ENCODE data around the gene ANO7.

Gene ANO7

DNA sequence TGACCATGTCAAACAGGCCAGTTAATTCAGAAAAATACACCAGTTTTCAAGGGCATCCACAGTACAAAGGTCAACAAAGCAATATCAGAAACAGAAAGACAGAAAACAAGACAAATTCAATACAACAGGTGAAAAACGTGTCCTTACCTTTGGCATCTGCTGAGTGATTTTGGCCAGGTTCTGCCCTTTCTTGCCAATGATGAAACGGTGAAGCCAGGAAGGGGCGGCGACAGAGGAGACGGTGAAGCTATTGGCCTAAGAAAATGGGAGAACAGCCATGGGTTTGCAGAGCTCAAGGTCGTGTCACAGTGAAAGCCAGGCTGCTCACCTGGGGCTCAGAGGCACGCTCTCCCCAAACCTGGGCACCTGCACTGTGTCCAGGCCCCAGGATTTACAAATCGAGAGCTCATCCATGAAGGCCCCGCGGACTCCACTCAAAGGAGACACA lies 66.5 kb downstream of the ANO7 start:
- DNase-seq, result no peak

DNA sequence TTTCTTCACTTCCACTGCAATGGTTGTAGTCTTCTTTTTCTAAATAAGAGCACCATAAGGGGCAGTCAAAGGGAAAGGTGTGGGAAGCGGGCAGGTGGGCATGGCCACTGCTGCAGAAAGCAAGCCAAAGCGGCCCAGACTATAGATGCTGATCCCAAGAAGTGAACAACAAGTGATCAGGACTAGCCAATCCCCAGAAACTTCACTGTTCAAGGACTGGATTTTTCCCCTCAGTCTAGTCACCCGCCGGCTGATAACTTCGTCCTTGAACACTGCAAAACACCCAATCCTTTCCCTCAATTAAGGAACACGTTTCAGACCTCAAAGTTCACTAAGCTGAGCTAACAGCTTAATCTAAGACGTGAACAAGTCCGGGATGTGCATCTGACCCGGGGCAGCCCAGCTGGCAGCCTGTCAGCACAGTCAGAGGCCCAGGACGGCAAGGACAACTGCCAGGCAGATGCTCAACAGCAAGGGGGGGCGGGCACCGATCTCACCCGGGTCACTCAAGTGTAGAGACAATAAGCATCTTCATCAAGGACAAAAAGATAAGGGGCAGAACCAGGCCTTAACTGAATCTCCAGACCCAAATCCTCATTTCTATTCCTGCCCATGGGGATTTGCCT lies 67.2 kb downstream of the ANO7 start:
- DNase-seq, result no peak

DNA sequence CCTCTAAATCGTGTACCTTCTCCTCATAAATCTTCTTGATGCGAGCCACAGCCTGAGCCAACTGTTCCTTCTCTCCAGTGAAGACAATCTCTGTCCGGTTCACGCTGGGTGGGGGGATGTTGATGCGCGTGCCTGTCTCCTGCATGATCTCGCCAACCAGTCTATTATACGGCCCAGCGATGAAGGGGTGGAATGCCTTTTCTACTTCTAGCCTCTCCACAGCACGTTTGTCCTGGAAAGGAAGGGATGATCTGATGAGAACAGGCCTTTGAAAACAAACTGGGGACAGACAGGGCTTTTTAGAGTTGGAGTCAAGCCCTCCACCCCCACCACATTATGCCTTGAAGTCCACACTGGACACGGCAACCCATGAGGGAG lies 67.7 kb downstream of the ANO7 start:
- no peak for DNase-seq

DNA sequence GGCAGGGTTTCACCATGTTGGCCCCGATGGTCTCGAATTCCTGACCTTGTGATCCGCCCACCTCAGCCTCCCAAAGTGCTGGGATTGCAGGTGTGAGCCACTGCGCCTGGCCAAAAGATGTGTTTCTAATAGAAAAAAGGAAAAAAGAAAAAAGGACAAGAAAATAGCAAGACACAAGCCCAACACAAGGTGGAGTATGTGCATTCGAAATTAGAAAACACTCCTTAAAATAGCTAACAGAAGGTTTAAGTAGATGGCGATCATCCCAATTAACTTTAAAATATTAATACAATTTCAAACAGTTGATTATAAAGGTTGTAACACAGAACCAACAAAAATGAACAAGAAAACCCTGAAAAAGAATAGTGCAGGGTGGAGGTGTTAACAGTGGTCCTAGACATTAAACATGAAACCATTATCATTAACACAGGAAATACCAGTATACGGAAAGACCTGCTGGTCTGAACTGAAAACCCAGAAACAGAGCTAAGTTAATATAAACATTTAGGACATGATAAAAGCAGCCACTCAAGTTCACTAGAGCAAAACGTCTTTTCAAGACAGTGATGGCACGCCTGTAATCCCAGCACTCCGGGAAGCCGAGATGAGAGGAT lies 69.0 kb downstream of the ANO7 start:
- DNase-seq, result no peak

DNA sequence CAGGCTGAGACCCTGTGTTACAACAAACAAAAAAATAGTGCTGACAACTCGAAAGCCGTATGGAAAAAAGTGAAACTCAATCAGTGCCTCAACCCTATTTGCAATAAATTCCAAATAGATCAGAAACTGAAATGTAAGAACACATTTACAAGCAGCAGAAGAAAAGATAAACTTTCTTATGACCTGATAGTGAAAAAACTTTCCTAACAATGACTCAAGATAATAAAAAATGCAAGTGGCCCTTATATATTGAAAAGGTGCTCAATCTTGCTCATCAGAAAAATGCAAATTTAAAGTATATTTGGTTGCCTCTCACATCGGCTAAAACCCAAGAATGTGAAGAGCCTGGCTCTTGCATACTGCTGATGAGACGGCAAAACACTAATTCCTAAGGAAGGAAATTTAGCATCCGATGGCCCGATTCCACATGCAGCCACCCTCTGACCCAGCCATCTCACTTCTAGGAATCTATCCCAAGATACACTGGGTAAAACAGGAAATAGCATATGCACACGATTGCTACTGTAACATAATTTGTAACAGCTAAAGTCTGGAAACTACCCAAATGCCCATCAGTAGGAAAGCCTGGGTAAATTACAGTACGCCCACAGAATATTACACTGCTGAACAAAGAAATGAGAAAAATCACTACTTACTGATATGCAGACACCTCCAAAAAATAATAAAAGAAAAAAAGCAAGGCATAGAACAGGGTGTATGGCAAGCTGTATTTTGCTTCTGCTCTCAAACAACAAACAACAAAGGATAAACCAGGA lies 70.2 kb downstream of the ANO7 start:
- no peak for DNase-seq

DNA sequence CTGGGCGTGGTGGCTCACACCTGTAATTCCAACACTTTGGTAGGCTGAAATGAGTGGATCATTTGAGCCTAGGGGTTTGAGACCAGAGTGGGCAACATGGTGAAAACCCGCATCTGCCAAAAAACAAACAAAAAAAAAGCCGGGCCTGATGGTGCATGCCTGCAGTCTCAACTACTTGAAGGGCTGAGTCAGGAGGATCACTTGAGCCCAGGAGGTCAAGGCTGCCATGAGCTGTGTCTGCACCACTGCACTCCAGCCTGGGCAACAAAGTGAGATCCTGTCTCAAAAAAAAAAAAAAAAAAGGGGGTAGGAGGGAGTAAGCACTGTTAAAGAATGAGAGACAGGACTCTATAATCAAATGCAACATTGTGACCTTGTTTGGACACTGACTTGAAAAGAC lies 72.4 kb downstream of the ANO7 start:
- DNase-seq, result no peak

DNA sequence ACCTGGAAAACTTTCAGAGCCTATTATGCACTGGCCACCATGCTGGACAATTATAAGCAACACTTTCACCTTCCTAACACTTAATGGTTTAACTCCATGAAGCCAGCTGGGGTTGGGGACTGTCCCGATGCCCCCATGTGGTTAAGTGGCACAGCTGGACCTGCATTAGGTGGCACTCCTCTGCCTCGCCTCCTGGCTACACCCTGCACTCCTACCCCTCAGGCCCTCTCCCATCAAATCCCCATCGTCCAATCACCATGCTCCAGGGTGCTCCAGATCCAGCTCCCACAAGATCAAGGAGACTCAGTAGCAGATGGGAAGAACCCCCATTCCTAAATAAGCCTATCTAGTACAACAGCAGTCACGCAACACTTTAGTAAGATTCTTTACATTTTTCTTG lies 73.2 kb downstream of the ANO7 start:
- DNase-seq, result no peak

DNA sequence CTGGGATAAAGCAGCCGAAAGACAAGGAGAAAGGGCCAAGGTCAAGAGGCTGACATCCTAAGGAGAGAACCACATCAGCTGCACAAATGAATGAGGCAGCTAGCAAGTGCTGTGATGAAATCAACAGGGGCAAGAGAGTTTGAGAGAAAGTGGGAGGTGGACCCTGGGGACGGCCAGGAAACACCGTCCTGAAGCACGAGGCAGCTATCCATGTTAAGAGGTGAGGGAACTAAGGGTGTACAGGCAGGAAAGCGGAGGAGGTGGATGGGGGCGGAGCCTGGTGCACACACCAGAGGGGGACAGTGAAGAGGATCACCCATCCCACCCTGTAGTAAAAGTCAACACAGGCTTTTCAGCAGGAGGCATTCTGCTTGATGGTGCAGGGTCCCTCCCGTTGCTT lies 74.6 kb downstream of the ANO7 start:
- no peak for DNase-seq

DNA sequence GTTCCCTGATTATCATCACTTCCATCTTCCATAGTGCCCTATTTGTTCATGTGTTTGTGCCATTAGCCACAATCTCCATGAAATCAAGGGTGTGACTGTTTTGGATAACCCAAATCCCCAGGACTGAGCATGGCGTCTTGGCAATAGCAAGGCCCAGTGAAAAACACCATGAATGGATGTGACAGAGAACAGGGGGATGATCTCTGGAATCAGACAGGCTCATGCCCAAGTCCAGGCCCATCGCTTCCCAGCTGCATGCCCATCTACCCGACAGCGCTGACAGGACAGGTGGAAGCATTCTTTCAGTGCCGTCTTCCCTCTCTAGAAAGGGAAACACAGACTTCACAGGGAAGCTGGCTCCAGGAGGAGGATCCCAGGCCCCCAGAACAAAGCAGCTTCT lies 77.0 kb downstream of the ANO7 start:
- no peak for DNase-seq

DNA sequence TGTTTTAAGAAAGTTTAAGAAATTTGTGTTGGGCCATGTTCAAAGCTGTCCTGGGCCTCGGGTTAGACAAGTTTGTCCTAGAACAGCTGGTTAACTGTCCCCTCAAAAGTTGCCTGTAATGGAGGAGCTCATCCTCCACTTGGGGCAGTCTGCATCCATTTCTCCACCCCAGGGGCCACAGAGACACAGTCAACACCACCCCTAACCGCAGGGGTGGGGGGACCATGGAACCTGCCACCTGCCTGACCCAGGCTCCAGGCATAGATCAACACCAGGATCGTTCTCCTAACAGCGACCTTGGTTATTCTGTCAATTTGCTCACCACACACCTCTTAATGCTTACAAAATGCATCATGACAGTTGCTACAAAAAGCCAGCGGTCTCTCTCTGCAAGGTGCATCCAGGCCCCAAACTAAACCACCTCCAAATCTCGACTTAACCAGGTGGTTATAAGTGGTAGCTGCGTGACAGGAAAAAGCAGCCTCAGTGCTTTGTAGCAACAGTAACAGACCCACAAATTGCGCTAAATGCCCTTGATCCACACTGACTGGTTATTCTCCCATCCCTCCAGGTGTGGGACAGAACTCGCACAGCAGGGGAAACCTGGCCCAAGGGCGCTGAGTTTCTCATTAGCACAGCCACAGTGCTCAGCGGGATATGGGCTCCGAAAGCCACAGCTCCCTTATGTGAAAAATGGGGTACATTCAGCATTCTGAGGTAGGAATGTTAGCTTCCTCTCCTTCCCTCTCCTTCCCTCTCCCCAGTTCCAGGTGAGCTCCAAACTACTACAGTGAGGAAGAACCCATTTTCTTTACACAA lies 79.0 kb downstream of the ANO7 start:
- DNase-seq, result no peak

DNA sequence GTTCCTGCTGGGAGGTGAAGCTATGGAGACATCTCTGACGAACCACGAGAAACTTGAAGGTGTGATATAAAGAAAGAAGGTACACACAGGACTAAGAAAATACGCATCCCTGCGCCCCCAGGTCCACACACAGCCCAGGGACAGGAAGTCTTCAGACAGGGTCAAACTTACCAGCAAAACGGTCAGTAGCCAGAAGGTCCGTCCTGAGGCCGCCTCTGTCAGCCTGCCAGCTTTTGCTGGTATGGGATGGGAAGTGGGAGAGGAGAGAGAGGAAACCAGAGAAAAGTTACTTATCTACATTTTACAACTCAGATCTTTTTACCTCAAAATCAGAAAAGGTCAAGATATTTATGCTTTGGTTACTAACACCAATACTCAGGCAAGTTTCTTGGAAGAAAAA lies 79.8 kb downstream of the ANO7 start:
- DNase-seq, result no peak

DNA sequence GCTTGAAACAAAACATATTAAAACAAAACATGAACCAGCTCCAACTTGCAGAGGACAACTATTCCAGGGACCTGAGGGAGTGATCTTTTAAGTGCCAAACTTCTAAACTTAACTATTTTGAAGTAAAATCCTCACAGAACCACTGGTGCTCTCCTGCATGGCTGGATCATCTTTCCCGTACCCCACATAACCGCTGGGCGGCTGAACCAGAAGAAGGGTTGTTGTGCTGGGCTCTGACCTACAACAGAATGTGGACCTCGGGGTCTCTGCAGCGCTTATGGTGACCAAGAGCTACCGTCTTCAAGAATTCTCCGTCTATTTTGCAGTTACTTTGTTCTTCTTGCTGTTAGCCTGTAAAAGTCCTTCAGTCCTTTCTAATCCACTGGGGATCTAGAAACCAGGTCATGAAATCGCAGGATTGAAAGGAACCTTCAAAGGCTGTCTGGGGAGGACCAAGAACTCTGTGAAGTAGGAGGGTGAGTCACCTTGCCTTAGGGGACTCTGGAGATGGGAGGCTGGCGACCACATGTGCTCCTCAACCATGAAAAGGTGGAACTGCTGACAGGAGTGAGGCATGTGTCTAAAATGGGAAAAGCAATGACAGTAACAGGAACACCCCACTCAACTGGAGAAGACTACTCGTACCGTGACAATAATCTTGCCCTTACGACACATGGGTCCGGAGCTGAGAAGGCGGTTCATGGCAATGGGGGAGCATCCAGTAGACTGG lies 80.4 kb downstream of the ANO7 start:
- DNase-seq, result no peak

DNA sequence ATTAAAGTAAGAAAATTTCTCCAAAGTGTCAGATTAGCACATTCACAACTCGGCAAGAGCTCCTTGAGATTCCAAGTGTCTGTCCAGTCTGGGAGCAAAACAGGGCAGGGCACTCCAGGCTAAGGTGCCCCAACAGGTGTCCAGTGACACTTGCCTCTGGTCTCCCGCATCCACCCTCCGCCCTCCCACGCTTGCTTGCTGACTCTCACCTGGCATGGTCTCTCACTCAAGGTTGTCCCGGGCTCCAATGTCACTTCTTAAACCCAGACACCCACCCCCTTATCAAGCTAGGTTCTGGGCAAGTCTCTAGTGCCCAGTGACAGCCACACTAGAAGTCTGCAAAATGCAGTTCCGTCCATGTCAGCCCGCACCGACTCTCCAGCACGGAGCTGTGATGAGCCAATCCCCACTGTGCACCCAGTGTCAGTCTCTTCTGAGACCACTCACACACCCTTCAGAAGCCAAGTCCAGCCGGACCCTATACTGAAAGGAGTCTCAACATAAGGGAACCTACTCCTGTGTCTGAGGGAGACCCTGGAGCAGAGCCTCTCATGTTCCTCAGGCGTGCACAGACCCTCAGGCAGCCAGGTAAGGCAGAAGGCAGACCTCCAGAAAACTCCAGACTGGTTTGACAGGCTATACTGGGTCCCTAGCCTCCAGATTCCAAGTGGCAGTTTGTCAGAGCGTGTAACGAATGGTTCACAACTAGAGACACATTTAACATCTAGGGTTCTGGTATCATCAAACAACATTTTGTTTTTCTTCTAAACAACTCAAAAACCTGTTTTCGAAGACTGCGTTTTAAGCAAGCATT lies 81.4 kb downstream of the ANO7 start:
- no peak for DNase-seq

DNA sequence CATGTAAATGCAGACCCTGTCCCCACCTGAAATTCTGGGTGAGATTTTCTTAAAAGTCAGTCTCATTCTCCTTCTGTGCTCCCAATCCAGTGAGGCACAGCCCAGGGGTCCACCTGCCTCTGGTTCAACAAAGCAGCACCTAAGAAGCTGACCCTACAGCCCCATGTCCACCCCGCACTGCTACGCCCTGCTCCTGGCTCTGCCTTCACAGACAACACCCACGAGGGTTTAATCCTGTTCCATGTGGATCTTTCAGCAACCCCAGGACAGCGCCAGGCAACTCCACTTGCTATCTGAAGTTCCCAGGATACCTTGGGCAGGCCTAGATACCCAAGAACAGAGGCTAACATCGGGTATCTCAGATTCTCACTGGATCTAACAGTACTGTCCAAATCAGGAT lies 82.1 kb downstream of the ANO7 start:
- no peak for DNase-seq

DNA sequence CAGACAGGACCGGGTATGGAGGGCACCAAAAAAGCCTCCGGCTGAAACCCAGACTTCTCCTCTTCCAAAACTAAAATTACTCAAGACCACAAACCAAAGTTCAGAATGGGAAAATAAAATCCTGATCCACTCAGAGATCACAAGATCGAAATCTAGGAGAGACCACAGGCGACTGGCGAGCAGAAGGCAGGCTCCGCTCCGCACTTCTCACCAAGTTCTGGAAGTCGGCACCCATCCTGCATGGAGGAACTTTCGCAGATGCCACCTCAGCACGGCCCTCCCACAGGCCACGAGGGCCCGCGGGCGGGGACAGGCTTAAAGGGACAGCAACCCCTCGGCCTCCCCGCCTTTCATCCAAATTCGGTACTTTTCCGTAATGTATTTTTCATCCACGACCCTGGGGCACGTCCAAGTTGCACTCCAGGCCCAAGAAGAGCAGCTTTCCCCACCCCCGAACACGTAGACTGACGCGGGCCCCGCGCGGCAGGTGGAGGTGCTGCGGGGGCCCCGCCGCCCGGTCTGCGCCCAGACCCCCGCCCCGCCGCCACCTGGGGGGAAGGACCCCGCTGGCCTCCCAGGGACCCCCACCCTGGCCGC lies 83.3 kb downstream of the ANO7 start:
- peak; percentile 80 for DNase-seq

DNA sequence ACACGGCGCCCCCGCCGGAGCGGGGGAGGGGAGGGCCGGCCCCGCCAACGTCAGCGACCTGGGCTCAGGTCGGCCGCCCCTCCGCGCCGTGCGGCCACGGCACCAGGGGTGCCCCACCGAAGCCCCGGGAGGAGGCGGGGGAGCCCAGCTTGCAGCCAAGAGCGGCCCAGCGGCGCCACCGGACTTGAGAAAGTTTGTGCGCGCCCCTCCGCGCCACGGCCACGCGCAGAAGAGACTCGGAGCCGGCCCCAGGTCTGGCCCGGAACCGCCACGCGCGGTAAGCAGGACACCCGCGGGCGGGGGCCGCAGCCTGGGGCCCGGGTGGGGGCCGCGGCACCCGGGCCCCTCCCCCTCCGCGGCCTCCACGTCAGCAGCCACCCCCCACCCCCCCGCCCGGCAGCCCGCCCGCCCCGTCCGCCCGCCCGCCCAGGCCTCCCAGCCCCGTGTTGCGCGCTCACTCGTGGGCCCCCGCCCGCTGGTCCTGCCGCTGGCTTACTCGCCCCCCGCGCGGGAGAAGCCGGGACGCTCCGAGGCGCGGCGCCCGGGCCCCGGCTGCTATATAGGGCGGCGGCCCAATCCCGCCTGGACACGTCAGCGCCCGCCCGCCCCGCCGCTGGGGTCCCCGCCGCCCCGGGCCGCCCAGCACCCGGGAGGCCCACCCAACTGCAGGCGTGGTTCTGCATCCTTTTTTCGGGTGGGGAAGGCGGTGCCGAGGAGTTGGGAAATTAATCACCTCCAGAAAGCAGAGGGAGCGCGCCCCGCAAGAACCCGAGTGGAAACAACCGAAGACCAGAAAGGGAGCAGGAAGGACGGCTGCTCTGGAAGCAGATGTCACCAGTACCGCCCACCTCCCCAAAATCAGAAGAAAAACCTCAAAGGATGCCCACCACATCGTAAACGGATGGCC lies 84.1 kb downstream of the ANO7 start:
- peak; percentile 33 for DNase-seq

DNA sequence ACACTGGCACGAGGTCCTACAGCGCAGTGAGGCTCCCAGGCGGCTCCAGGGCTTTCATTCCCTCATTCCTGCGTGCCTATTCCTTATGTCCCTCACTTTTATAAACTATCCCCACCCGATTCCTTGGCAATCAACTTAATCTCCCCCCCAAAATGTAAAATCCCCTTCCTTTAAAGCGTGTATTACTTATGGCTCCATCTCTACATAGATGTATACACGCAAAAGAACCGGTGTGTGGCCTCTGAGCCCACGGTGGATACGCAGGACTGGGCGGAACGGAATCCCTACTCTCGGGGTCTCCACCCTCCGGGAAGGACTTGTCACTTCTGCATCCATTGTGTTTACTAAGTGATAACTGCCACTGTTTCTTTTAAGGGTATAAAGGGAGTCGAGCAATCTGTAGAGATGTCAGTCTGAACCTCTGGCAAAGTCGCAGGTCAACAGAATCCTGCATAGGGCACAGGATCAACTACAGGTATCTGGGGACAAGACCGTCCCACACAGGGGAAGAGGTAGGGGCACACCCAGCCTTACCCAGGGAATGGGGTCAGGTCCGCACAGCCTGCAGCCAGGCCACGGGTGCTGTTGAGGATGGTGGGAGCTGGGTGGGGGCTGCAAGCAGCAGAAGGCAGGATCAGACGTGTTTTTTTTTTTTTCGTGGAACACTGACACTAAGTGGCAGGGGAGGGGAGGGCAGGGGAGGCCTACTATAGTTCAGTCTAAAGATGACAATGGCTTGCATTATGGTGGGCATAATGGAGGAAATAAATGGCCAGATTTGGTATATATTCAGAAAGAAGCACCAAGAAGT lies 84.9 kb downstream of the ANO7 start:
- no peak for DNase-seq

DNA sequence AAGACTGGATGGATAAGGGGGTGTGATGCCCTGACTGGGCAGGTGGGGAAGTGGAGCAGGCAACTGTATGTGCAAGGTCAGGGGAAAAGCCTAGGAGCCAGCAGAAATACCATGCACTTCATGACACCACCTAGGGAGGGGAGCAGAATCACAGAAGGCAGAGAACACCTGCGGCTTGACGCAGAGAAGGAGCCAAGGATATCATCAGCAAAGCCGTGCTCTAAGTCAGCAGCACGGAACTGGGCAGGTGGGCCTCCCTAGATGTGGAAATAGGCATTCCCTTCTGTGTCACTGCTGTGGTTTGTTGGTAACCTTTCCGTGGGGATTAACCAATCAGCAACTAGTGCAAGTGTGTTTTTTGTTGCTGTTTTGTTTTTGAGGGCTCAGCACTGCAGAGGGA lies 85.7 kb downstream of the ANO7 start:
- DNase-seq, result no peak

Data from inflammatory macrophage treated with lipopolysaccharide for 4 hours (primary cell).